ENCODE data around the gene RTBDN. TPM values are rescaled to one million over a fixed set of nuclear protein-coding genes. Genes with fewer than 3 reads are reported as not detected.

RTBDN gene
- total RNA-seq, 2 experiments from 2014 or later, result not detected

DNA sequence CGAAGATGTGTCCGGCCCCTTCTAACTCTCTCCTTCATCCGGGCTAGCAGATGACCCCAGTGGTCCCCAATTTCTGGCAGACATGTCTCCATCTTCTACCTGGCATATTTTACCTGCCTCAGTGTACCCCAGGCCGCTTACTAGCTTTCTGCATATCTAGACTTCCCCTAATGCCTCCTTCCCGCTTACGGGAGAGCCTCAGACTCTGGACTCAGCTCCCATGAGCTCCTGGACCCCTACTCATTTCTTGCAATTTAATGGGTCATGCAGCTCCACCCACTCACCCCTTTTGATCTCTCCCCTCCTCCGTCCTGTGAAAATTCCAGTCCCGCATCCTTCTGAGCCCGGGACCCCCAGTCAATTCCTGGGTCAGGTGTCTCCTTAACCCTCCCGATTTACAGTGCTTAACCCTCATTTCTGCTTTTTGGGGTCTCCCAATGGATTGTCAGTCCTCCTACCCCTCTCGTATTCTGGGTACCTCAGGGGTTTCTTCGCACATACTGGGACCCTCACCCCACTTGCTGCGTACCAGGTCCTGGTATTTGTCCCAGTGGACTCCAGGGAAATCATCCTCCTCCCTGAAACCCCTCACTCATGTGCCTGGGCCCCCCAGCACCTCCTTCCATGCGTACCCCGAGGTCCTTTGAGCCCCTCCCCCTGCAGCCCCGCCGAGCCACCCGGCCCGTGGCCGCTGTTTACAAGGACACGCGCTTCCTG, 43.6 kb downstream of the RTBDN start:
- peak overlapping the region; percentile 97 for H3K4me3 Mint-ChIP-seq
- no peaks in the 10 kb centered on the region for H3K9me3 ChIP-seq (ENCODE audit: control insufficient read depth in 1 of 2, insufficient read depth in 1 of 2, low read length in 2 of 2)
- peak in 5 of 14 experiments; percentile 22 to 60 (median 38) for DNase-seq
- H3K27ac ChIP-seq (ENCODE audit: low read depth in 1 of 2, low read length in 2 of 2), result peak overlapping the region; percentile 99 to 100
- peak overlapping the region; percentile 98 for H3K4me3 ChIP-seq (ENCODE audit: low read length)
- TF ChIP-seq, protein P1, sequence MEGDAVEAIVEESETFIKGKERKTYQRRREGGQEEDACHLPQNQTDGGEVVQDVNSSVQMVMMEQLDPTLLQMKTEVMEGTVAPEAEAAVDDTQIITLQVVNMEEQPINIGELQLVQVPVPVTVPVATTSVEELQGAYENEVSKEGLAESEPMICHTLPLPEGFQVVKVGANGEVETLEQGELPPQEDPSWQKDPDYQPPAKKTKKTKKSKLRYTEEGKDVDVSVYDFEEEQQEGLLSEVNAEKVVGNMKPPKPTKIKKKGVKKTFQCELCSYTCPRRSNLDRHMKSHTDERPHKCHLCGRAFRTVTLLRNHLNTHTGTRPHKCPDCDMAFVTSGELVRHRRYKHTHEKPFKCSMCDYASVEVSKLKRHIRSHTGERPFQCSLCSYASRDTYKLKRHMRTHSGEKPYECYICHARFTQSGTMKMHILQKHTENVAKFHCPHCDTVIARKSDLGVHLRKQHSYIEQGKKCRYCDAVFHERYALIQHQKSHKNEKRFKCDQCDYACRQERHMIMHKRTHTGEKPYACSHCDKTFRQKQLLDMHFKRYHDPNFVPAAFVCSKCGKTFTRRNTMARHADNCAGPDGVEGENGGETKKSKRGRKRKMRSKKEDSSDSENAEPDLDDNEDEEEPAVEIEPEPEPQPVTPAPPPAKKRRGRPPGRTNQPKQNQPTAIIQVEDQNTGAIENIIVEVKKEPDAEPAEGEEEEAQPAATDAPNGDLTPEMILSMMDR (IDR thresholded peaks at IDR 0.05), result no peak
- no peak for ATAC-seq (ENCODE audit: poor library complexity)
- H3K9me3 Mint-ChIP-seq, result no peaks in the 10 kb centered on the region
- ChIA-PET CTCF (interaction anchor here (1.2 to 9.4 kb wide), 4 partner anchors 9 to 30 kb away, joined by 4 to 178 read pairs (median 7); partner anchors contain the start of gene HOOK2), POLR2A (interaction anchor here (0.8 to 8.3 kb wide), 23 partner anchors 9 to 1301 kb away, joined by 3 to 348 read pairs (median 7); partner anchors contain the start of genes DHPS, GCDH, GET3 and HOOK2)
- peaks cover 38% of the 10 kb centered on the region for H3K36me3 Mint-ChIP-seq (ENCODE audit: low read depth)
- no peaks in the 10 kb centered on the region for H3K27me3 ChIP-seq (ENCODE audit: control insufficient read depth in 1 of 2, insufficient read depth in 2 of 2, low read length in 2 of 2)
- H3K4me1 Mint-ChIP-seq (ENCODE audit: low read depth), result peaks cover 46% of the 10 kb centered on the region
- peaks cover 13% of the 10 kb centered on the region for H3K27me3 Mint-ChIP-seq
- peak overlapping the region; percentile 99 for H3K27ac Mint-ChIP-seq
- intact Hi-C loops (cut with DNase I, micrococcal nuclease), result loop anchor here in 1 of 2 experiments (5.0 kb wide), 1 partner anchor 123 kb away; the partner anchor contains the start of genes MAN2B1 and WDR83
- peaks cover 5% of the 10 kb centered on the region for H3K36me3 ChIP-seq (ENCODE audit: insufficient read depth, low read length)
- peaks cover 66% of the 10 kb centered on the region for H3K4me1 ChIP-seq (ENCODE audit: insufficient read depth, low read length)

GRCh38 chr19:12789904-12790619, 44.3 kb downstream of the RTBDN start:
- Mint-ChIP-seq H3K27ac (peak overlapping the region; percentile 99), H3K4me3 (peak overlapping the region; percentile 97), H3K9me3 (no peaks in the 10 kb centered on the region), H3K36me3 (ENCODE audit: low read depth) (peaks cover 38% of the 10 kb centered on the region), H3K27me3 (peaks cover 13% of the 10 kb centered on the region), H3K4me1 (ENCODE audit: low read depth) (peaks cover 42% of the 10 kb centered on the region)
- Histone ChIP-seq H3K9me3 (ENCODE audit: control insufficient read depth in 1 of 2, insufficient read depth in 1 of 2, low read length in 2 of 2) (no peaks in the 10 kb centered on the region), H3K4me3 (ENCODE audit: low read length) (peak overlapping the region; percentile 98), H3K27me3 (ENCODE audit: control insufficient read depth in 1 of 2, insufficient read depth in 2 of 2, low read length in 2 of 2) (no peaks in the 10 kb centered on the region), H3K36me3 (ENCODE audit: insufficient read depth, low read length) (peaks cover 5% of the 10 kb centered on the region), H3K27ac (ENCODE audit: low read depth in 1 of 2, low read length in 2 of 2) (peak overlapping the region; percentile 99 to 100), H3K4me1 (ENCODE audit: insufficient read depth, low read length) (peaks cover 66% of the 10 kb centered on the region)
- peak; percentile 75 to 97 (median 86) for DNase-seq
- POLR2A ChIA-PET, result interaction anchor here (1.2 to 8.3 kb wide), 7 partner anchors 8 to 167 kb away, joined by 3 to 348 read pairs (median 31); partner anchors contain the start of genes DHPS, GET3, HOOK2 and PRDX2
- TF ChIP-seq, protein P1 (IDR thresholded peaks at IDR 0.05), result no peak
- intact Hi-C loops (cut with DNase I, micrococcal nuclease), result loop anchor here in 1 of 2 experiments (5.0 to 10.0 kb wide), 2 partner anchors 123 to 145 kb away; partner anchors contain the start of genes CALR, FARSA, MAN2B1 and WDR83
- CTCF ChIA-PET, result interaction anchor here (2.1 to 9.4 kb wide), 2 partner anchors 12 to 13 kb away, joined by 24 to 178 read pairs; partner anchors contain the start of gene HOOK2
- ATAC-seq (ENCODE audit: poor library complexity), result peak; percentile 25
